ENCODE results near the gene CYTH4. TPM values are rescaled to one million over a fixed set of nuclear protein-coding genes. Genes with fewer than 3 reads are reported as not detected.

CYTH4 gene
- total RNA-seq, 5 donors from 2014 or later (not counting 1 experiment from before 2014, with no cell fraction given), result 146 to 181 (median 151) TPM

GRCh38 chr22:37352481-37352880, 70.2 kb downstream of the CYTH4 start:
- ChIA-PET CTCF (no interaction called here), POLR2A (no interaction called here)
- Histone ChIP-seq H3K4me1 (ENCODE audit: control insufficient read depth in 1 of 2, extremely low read depth in 1 of 2, insufficient read depth in 2 of 2, low read length in 2 of 2) (no peaks in the 10 kb centered on the region), H3K27ac (ENCODE audit: low read length) (no peak overlapping the region), H3K9me3 (no peaks in the 10 kb centered on the region), H3K36me3 (ENCODE audit: control insufficient read depth in 2 of 2, extremely low read depth in 1 of 2, insufficient read depth in 1 of 2, low read length in 1 of 2) (no peaks in the 10 kb centered on the region), H3K27me3 (replicated peaks in 1 of 2; ENCODE audit: control insufficient read depth in 2 of 2, extremely low read depth in 1 of 2, insufficient read depth in 2 of 2, low read length in 1 of 2) (peaks cover 0 to 34% of the 10 kb centered on the region in 2 experiments), H3K4me3 (ENCODE audit: control insufficient read depth in 1 of 2, extremely low read depth in 1 of 2, low read length in 1 of 2) (no peak overlapping the region)
- Mint-ChIP-seq H3K27ac (no peak overlapping the region), H3K27me3 (peaks cover 0 to 8% of the 10 kb centered on the region in 2 donors), H3K9me3 (no peaks in the 10 kb centered on the region), H3K4me1 (no peaks in the 10 kb centered on the region), H3K4me3 (no peak overlapping the region), H3K36me3 (no peaks in the 10 kb centered on the region)
- ATAC-seq (replicated peaks in 1 of 4) (no peak), DNase-seq (no peak)
- WGBS (ENCODE audit: insufficient coverage), result 68% methylated on average over 6 of the region's 7 CpGs

DNA sequence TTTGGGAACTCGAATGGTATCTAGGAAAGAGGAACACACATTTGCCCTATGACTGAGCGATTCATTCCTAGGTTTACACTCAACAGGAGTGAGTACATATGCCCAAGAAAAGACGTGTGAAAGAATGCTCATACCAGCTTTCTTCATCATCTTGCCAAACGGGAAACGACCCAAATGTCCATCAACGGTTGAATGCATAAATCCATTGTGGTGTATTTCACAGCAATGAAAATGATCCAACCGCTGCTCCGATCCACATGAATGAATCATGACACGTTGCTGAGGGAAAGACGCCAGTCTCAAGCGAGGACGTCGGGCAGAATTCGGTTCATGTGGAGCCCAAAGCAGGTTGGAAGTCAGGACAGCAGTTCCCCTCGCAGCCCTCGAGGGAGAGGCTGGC, 71.5 kb downstream of the CYTH4 start:
- Mint-ChIP-seq H3K27me3 (peaks cover 0 to 9% of the 10 kb centered on the region in 2 donors), H3K36me3 (no peaks in the 10 kb centered on the region), H3K4me3 (no peak overlapping the region), H3K9me3 (no peaks in the 10 kb centered on the region), H3K27ac (no peak overlapping the region), H3K4me1 (no peaks in the 10 kb centered on the region)
- 86% methylated on average over 16 of the region's 16 CpGs for whole genome bisulfite sequencing (ENCODE audit: insufficient coverage)
- ChIA-PET POLR2A (no interaction called here), CTCF (no interaction called here)
- H3K27ac ChIP-seq (ENCODE audit: low read length), result no peak overlapping the region
- no peak for ATAC-seq (replicated peaks in 1 of 4)
- H3K4me1 ChIP-seq (ENCODE audit: control insufficient read depth in 1 of 2, extremely low read depth in 1 of 2, insufficient read depth in 2 of 2, low read length in 2 of 2), result no peaks in the 10 kb centered on the region
- H3K27me3 ChIP-seq (replicated peaks in 1 of 2; ENCODE audit: control insufficient read depth in 2 of 2, extremely low read depth in 1 of 2, insufficient read depth in 2 of 2, low read length in 1 of 2), result peaks cover 0 to 36% of the 10 kb centered on the region in 2 experiments
- DNase-seq, result no peak
- no peaks in the 10 kb centered on the region for H3K9me3 ChIP-seq
- no peaks in the 10 kb centered on the region for H3K36me3 ChIP-seq (ENCODE audit: control insufficient read depth in 2 of 2, extremely low read depth in 1 of 2, insufficient read depth in 1 of 2, low read length in 1 of 2)
- H3K4me3 ChIP-seq (ENCODE audit: control insufficient read depth in 1 of 2, extremely low read depth in 1 of 2, low read length in 1 of 2), result no peak overlapping the region

DNA sequence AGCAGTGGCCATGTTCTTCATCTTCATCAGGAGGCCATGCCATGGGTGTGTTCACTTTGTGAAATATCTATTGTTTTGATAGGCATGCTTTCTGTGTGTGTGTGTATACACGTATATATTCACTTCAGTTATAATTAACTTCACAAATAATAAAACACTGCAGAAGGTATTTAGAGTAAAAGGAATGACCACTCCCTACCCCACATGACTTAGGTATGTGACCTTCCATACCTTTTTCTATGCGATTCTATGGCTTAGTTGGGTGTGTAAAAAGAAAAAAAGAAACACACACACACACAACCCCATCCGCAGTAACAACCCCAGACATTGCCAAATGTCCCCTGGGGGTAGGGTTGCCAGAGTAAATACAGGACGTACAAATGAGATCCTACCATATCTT, 72.0 kb downstream of the CYTH4 start:
- DNase-seq (no peak), ATAC-seq (replicated peaks in 1 of 4) (no peak)
- peaks cover 0 to 10% of the 10 kb centered on the region in 2 donors for H3K27me3 Mint-ChIP-seq
- Histone ChIP-seq H3K4me3 (ENCODE audit: control insufficient read depth in 1 of 2, extremely low read depth in 1 of 2, low read length in 1 of 2) (no peak overlapping the region), H3K27me3 (replicated peaks in 1 of 2; ENCODE audit: control insufficient read depth in 2 of 2, extremely low read depth in 1 of 2, insufficient read depth in 2 of 2, low read length in 1 of 2) (peaks cover 0 to 38% of the 10 kb centered on the region in 2 experiments), H3K4me1 (ENCODE audit: control insufficient read depth in 1 of 2, extremely low read depth in 1 of 2, insufficient read depth in 2 of 2, low read length in 2 of 2) (no peaks in the 10 kb centered on the region), H3K27ac (ENCODE audit: low read length) (no peak overlapping the region), H3K36me3 (ENCODE audit: control insufficient read depth in 2 of 2, extremely low read depth in 1 of 2, insufficient read depth in 1 of 2, low read length in 1 of 2) (no peaks in the 10 kb centered on the region), H3K9me3 (no peaks in the 10 kb centered on the region)
- no CpG with 5 or more reads among the region's 4 CpGs for WGBS (ENCODE audit: insufficient coverage)
- ChIA-PET POLR2A (no interaction called here), CTCF (no interaction called here)
- H3K9me3 Mint-ChIP-seq, result no peaks in the 10 kb centered on the region
- H3K27ac Mint-ChIP-seq, result no peak overlapping the region
- H3K4me3 Mint-ChIP-seq, result no peak overlapping the region
- no peaks in the 10 kb centered on the region for H3K4me1 Mint-ChIP-seq
- no peaks in the 10 kb centered on the region for H3K36me3 Mint-ChIP-seq

DNA sequence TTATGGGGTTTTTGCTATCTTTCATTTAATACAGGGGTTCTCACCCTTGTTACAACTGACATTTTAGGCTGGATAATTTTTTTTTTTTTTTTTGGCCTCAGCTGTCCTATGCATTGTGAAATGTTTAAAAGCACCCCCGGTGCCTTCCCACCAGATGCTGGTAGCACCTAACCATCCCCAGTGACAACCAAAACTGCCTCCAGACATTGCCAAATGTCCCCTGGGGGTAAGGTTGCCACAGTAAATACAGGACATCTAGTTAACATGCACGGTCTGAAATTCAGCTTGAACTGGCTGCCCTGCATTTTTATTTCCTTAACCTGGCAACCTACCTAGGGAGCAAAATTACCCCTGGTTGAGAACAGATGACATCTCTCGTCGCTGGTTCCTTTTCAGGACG, 72.4 kb downstream of the CYTH4 start:
- no peaks in the 10 kb centered on the region for H3K9me3 ChIP-seq
- WGBS (ENCODE audit: insufficient coverage), result 79% methylated on average over 3 of the region's 5 CpGs
- H3K27ac ChIP-seq (ENCODE audit: low read length), result no peak overlapping the region
- no peaks in the 10 kb centered on the region for H3K36me3 ChIP-seq (ENCODE audit: control insufficient read depth in 2 of 2, extremely low read depth in 1 of 2, insufficient read depth in 1 of 2, low read length in 1 of 2)
- Mint-ChIP-seq H3K4me1 (no peaks in the 10 kb centered on the region), H3K27me3 (peaks cover 0 to 10% of the 10 kb centered on the region in 2 donors), H3K27ac (no peak overlapping the region), H3K4me3 (no peak overlapping the region), H3K9me3 (no peaks in the 10 kb centered on the region), H3K36me3 (no peaks in the 10 kb centered on the region)
- ATAC-seq (replicated peaks in 1 of 4) (no peak), DNase-seq (no peak)
- ChIA-PET CTCF (no interaction called here), POLR2A (no interaction called here)
- H3K4me1 ChIP-seq (ENCODE audit: control insufficient read depth in 1 of 2, extremely low read depth in 1 of 2, insufficient read depth in 2 of 2, low read length in 2 of 2), result no peaks in the 10 kb centered on the region
- no peak overlapping the region for H3K4me3 ChIP-seq (ENCODE audit: control insufficient read depth in 1 of 2, extremely low read depth in 1 of 2, low read length in 1 of 2)
- H3K27me3 ChIP-seq (replicated peaks in 1 of 2; ENCODE audit: control insufficient read depth in 2 of 2, extremely low read depth in 1 of 2, insufficient read depth in 2 of 2, low read length in 1 of 2), result peaks cover 0 to 40% of the 10 kb centered on the region in 2 experiments

DNA sequence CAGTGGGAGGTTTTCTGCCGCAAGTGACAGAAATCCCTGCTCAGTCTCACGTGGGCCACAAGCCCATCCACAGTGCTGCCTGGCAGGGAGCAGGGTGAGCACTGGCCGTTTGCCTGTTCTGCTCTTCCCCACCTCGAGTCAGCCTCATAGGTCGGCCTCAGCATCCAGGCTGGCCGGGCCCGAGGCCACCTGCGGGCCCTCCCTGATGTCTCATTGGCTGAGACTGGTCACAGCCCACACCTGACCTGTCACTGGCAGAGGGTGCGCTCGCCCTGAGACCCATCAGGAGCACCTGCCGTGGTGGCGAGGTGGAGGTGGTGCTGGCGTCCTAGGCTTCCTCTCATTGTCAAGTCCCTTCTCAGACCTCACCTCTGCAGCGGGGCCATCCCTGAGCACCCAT, 72.9 kb downstream of the CYTH4 start:
- Histone ChIP-seq H3K4me3 (ENCODE audit: control insufficient read depth in 1 of 2, extremely low read depth in 1 of 2, low read length in 1 of 2) (no peak overlapping the region), H3K9me3 (no peaks in the 10 kb centered on the region), H3K27me3 (replicated peaks in 1 of 2; ENCODE audit: control insufficient read depth in 2 of 2, extremely low read depth in 1 of 2, insufficient read depth in 2 of 2, low read length in 1 of 2) (peaks cover 0 to 40% of the 10 kb centered on the region in 2 experiments), H3K36me3 (ENCODE audit: control insufficient read depth in 2 of 2, extremely low read depth in 1 of 2, insufficient read depth in 1 of 2, low read length in 1 of 2) (no peaks in the 10 kb centered on the region), H3K4me1 (ENCODE audit: control insufficient read depth in 1 of 2, extremely low read depth in 1 of 2, insufficient read depth in 2 of 2, low read length in 2 of 2) (no peaks in the 10 kb centered on the region), H3K27ac (ENCODE audit: low read length) (no peak overlapping the region)
- DNase-seq (no peak), ATAC-seq (replicated peaks in 1 of 4) (no peak)
- WGBS (ENCODE audit: insufficient coverage), result 72% methylated on average over 12 of the region's 14 CpGs
- Mint-ChIP-seq H3K4me3 (no peak overlapping the region), H3K27ac (no peak overlapping the region), H3K27me3 (peaks cover 0 to 10% of the 10 kb centered on the region in 2 donors), H3K36me3 (no peaks in the 10 kb centered on the region), H3K9me3 (no peaks in the 10 kb centered on the region), H3K4me1 (no peaks in the 10 kb centered on the region)
- POLR2A ChIA-PET, result no interaction called here
- CTCF ChIA-PET, result no interaction called here

DNA sequence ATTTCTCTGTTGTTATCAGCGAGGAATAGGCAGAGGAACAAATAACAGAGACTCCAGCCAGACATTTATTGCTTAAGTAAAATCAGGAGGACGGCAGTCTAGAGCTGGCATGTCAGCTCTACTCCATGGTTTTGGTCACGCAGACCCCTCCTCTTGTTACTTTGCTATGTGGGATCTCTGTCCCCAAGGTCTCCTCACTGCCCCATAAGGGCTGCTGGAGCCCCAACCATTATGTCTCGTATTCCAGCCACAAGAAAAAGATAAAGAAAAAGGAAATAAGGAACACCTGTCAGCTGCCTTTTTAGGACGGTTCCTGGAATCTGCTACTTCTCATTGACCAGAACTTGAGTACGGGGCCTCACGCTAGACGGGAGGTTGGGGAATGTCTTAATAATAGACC, 74.6 kb downstream of the CYTH4 start:
- H3K4me3 Mint-ChIP-seq, result no peak overlapping the region
- H3K4me1 Mint-ChIP-seq, result peaks cover 2 to 5% (median 2%) of the 10 kb centered on the region in 3 donors
- Histone ChIP-seq H3K27me3 (replicated peaks in 1 of 2; ENCODE audit: control insufficient read depth in 2 of 2, extremely low read depth in 1 of 2, insufficient read depth in 2 of 2, low read length in 1 of 2) (peaks cover 0 to 31% of the 10 kb centered on the region in 2 experiments), H3K9me3 (no peaks in the 10 kb centered on the region), H3K36me3 (ENCODE audit: control insufficient read depth in 2 of 2, extremely low read depth in 1 of 2, insufficient read depth in 1 of 2, low read length in 1 of 2) (no peaks in the 10 kb centered on the region), H3K27ac (ENCODE audit: low read length) (no peak overlapping the region), H3K4me1 (ENCODE audit: control insufficient read depth in 1 of 2, extremely low read depth in 1 of 2, insufficient read depth in 2 of 2, low read length in 2 of 2) (no peaks in the 10 kb centered on the region), H3K4me3 (ENCODE audit: control insufficient read depth in 1 of 2, extremely low read depth in 1 of 2, low read length in 1 of 2) (no peak overlapping the region)
- H3K36me3 Mint-ChIP-seq, result no peaks in the 10 kb centered on the region
- ATAC-seq (replicated peaks in 1 of 4) (no peak), DNase-seq (no peak)
- ChIA-PET POLR2A (no interaction called here), CTCF (no interaction called here)
- no peaks in the 10 kb centered on the region for H3K9me3 Mint-ChIP-seq
- H3K27ac Mint-ChIP-seq, result no peak overlapping the region
- 81% methylated on average over 8 of the region's 8 CpGs for WGBS (ENCODE audit: insufficient coverage)
- peaks cover 0 to 10% of the 10 kb centered on the region in 2 donors for H3K27me3 Mint-ChIP-seq

- Mint-ChIP-seq H3K36me3 (no peaks in the 10 kb centered on the region), H3K27ac (no peak overlapping the region), H3K4me1 (peaks cover 2 to 5% (median 2%) of the 10 kb centered on the region in 3 donors), H3K4me3 (no peak overlapping the region), H3K27me3 (peaks cover 0 to 9% of the 10 kb centered on the region in 2 donors), H3K9me3 (no peaks in the 10 kb centered on the region)
- H3K9me3 ChIP-seq, result no peaks in the 10 kb centered on the region
- H3K4me1 ChIP-seq (ENCODE audit: control insufficient read depth in 1 of 2, extremely low read depth in 1 of 2, insufficient read depth in 2 of 2, low read length in 2 of 2), result no peaks in the 10 kb centered on the region
- H3K27ac ChIP-seq (ENCODE audit: low read length), result no peak overlapping the region
- WGBS (ENCODE audit: insufficient coverage), result 95% methylated on average over 10 of the region's 10 CpGs
- H3K36me3 ChIP-seq (ENCODE audit: control insufficient read depth in 2 of 2, extremely low read depth in 1 of 2, insufficient read depth in 1 of 2, low read length in 1 of 2), result no peaks in the 10 kb centered on the region
- H3K27me3 ChIP-seq (replicated peaks in 1 of 2; ENCODE audit: control insufficient read depth in 2 of 2, extremely low read depth in 1 of 2, insufficient read depth in 2 of 2, low read length in 1 of 2), result peaks cover 0 to 26% of the 10 kb centered on the region in 2 experiments
- DNase-seq (no peak), ATAC-seq (replicated peaks in 1 of 4) (no peak)
- H3K4me3 ChIP-seq (ENCODE audit: control insufficient read depth in 1 of 2, extremely low read depth in 1 of 2, low read length in 1 of 2), result no peak overlapping the region
- POLR2A ChIA-PET, result no interaction called here
- CTCF ChIA-PET, result no interaction called here
Measured at GRCh38 chr22:37357446-37358075, 75.3 kb downstream of the CYTH4 start.

Data from T-cell (primary cell).